Karpas-422 (cell line): Measurements from ENCODE around the gene OAS2. TPM values are rescaled to one million over a fixed set of nuclear protein-coding genes. Genes with fewer than 3 reads are reported as not detected.
"Not testable (repeated sequence)": the region's sequence is repeated elsewhere in the genome, so short reads cannot be mapped to it uniquely, and the experiment has no call there.

Experiments
- DNase-seq: peaks from one replicate; pipeline ENCODE4 v3.0.0-alpha.2; 2015
- H2AFZ ChIP-seq: fragments of 200-600 bp; sonication (generic); 2 replicates; pipeline ENCODE4 v1.6.1; 2014; ENCODE audit warnings: antibody characterized with exemption, low read length, mixed read lengths
- H3K27ac ChIP-seq: fragments of 200-600 bp; sonication (generic); 2 replicates; pipeline ENCODE4 v1.5.1; 2014; ENCODE audit warnings: mild to moderate bottlenecking, low read length, moderate library complexity
- H3K27me3 ChIP-seq: fragments of 200-600 bp; sonication (generic); 2 replicates; pipeline ENCODE4 v1.6.1; 2014; ENCODE audit warnings: low read length, mixed read lengths
- H3K36me3 ChIP-seq: fragments of 200-600 bp; sonication (generic); 2 replicates; pipeline ENCODE4 v1.6.1; 2014; ENCODE audit warnings: low read length, mixed read lengths; ENCODE audit not compliant: insufficient read depth
- H3K4me1 ChIP-seq: fragments of 200-600 bp; sonication (generic); 2 replicates; pipeline ENCODE4 v1.6.1; 2014; ENCODE audit warnings: mild to moderate bottlenecking, low read length, mixed read lengths
- H3K4me2 ChIP-seq: fragments of 200-600 bp; sonication (generic); 2 replicates; pipeline ENCODE4 v1.6.1; 2014; ENCODE audit warnings: low read length, low read depth, mild to moderate bottlenecking; ENCODE audit not compliant: poor library complexity, severe bottlenecking
- H3K4me3 ChIP-seq: fragments of 200-600 bp; sonication (generic); 2 replicates; pipeline ENCODE4 v1.5.1; 2014; ENCODE audit warnings: mild to moderate bottlenecking, antibody characterized with exemption, low read length, mixed read lengths
- H3K79me2 ChIP-seq: fragments of 200-600 bp; sonication (generic); 2 replicates; pipeline ENCODE4 v1.6.1; 2014; ENCODE audit warnings: mild to moderate bottlenecking, low read length, mixed read lengths
- H3K9ac ChIP-seq: fragments of 200-600 bp; sonication (generic); 2 replicates; pipeline ENCODE4 v1.6.0; 2014; ENCODE audit warnings: low read length
- H3K9me2 ChIP-seq: fragments of 200-600 bp; sonication (generic), shearing (Covaris generic); replicated peaks from 2 replicates; pipeline ENCODE4 v1.6.0; 2014; ENCODE audit warnings: mild to moderate bottlenecking, low read length, moderate library complexity; ENCODE audit not compliant: insufficient read depth
- H3K9me3 ChIP-seq: fragments of 300-700, 200-600 bp; sonication (generic); 2 replicates; pipeline ENCODE4 v1.6.1; 2014; ENCODE audit warnings: low read length, mixed read lengths
- H4K20me1 ChIP-seq: fragments of 200-600 bp; sonication (generic); 2 replicates; pipeline ENCODE4 v1.6.1; 2014; ENCODE audit warnings: mild to moderate bottlenecking, antibody characterized with exemption, low read length, low read depth; ENCODE audit not compliant: insufficient read depth
- total RNA-seq: library from RNA; depleted of rRNA; stranded (reverse); fragments of >200 nt; shearing (Covaris generic); gene quantifications from 2 replicates; pipeline ENCODE4 v1.2.3, GENCODE V29; 2014; ENCODE audit warnings: low replicate concordance

OAS2 gene
- total RNA-seq, 1 experiment from 2014 or later = 6.3 TPM

DNA sequence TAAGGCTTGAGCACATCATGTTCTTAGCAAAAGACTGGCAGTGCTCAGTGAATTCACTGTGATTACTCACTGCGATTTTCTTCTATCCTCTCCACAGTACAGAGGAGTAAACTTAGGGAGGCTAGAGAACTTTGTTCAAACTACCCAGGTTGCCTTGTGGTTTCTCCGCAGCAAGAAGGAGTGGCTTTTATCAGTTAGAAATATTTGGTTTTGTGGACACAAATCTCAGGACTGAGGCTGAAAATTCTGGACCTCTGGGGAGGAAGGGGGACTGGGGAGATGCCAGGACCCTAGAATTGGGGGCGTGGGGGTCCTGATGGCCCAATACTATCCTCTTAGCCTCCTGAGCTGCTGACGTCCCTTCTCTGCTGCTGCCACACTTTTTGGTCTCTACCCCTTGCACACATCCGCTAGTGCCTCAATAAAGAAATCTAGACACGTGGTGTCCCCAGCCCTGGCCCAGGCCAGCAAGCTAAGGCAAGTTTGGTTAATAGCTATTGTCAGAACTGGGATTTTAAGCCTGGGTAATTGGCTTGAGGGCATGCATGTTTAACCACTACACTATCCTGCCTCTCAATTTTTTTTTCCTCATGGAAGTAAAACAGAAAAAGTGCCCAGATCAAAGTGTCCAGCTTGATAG is 842 bp downstream of the OAS2 start:
- peak overlapping the region; percentile 66 for H3K4me3 ChIP-seq
- H3K79me2 ChIP-seq = no peaks in the 10 kb centered on the region
- H4K20me1 ChIP-seq = no peaks in the 10 kb centered on the region
- H3K9me2 ChIP-seq = no peaks in the 10 kb centered on the region
- peak overlapping the region; percentile 65 for H3K4me2 ChIP-seq
- peaks cover 35% of the 10 kb centered on the region for H3K4me1 ChIP-seq
- DNase-seq = no peak
- peak overlapping the region; percentile 18; the same call in 1 of the 2 replicates for H2AFZ ChIP-seq
- H3K27ac ChIP-seq = no peak overlapping the region
- H3K9me3 ChIP-seq = no peaks in the 10 kb centered on the region
- H3K9ac ChIP-seq = peak overlapping the region; percentile 68
- H3K36me3 ChIP-seq = no peaks in the 10 kb centered on the region
- no peaks in the 10 kb centered on the region for H3K27me3 ChIP-seq

DNA sequence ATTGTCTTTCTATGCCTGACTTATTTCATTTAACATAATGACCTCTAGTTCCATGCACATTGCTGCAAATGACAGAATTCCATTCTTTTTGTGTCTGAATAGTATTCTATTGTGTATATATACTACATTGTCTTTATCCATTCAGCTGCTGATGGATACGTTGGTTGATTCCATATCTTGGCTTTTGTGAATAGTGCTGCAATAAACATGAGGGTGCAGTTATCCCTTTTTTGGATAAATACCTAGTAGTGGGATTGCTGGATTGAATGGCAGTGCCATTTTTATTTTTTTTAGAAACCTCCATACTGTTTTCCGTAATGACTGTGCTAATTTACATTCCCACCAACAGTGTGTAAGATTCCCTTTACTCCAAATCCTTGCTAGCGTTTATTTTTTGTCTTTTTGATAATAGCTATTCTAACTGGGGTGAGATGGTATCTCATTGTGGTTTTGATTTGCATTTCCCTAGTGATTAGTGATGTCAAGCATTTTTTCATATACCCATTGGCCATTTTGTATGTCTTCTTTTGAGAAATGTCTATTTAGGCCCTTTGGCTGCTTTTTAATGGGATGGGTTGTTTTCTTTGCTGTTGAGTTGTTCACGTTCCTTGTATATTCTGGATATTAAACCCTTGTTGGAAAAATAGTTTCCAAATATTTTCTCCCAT is 2.3 kb downstream of the OAS2 start:
- no peak overlapping the region for H2AFZ ChIP-seq
- H3K27ac ChIP-seq = no peak overlapping the region
- no peak overlapping the region for H3K4me3 ChIP-seq
- H3K4me2 ChIP-seq = peak overlapping the region; percentile 28
- H3K9me3 ChIP-seq = peaks cover 6% of the 10 kb centered on the region; the same call in 1 of the 2 replicates
- H3K4me1 ChIP-seq = peaks cover 35% of the 10 kb centered on the region
- no peak overlapping the region for H3K9ac ChIP-seq
- H4K20me1 ChIP-seq = no peaks in the 10 kb centered on the region
- no peaks in the 10 kb centered on the region for H3K36me3 ChIP-seq
- no peaks in the 10 kb centered on the region for H3K27me3 ChIP-seq
- no peaks in the 10 kb centered on the region for H3K9me2 ChIP-seq
- no peak for DNase-seq
- no peaks in the 10 kb centered on the region for H3K79me2 ChIP-seq

DNA sequence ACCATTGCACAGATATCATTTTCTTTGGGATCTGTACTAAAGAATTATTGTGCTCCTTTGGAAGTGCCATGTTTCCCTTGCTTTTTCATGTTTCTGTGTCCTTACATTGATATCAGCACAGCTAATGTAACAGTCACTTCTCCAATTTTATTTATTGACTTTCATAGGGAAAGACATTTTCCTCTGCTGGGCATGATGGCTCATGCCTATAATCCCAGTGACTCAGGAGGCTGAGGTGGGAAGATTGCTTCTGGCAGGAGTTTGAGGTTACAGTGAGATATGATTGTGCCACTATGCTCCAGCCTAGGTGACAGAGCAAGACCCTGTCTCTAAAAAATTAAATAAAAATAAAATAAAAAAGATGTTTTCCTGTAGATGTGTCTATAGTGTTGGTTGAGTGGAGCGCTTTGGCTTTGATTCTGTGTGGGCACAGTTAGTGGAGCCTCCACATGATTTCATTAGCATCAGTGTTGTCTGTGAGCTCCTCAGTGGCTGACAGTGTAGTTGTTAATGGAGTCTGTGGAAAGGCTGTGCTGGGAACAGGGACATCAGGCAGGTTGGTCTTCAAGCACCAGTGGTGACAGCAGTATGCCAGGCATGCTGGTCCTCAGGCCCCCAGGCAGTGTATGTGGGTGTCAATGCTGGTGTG is 7.4 kb downstream of the OAS2 start:
- H3K9me3 ChIP-seq = peaks cover 6% of the 10 kb centered on the region; the same call in 1 of the 2 replicates
- no peaks in the 10 kb centered on the region for H3K36me3 ChIP-seq
- H3K9me2 ChIP-seq = no peaks in the 10 kb centered on the region
- no peaks in the 10 kb centered on the region for H3K27me3 ChIP-seq
- no peak overlapping the region for H3K27ac ChIP-seq
- no peak overlapping the region for H3K9ac ChIP-seq
- H3K4me1 ChIP-seq = peaks cover 6% of the 10 kb centered on the region
- no peak overlapping the region for H2AFZ ChIP-seq
- no peaks in the 10 kb centered on the region for H3K79me2 ChIP-seq
- H3K4me3 ChIP-seq = no peak overlapping the region
- H4K20me1 ChIP-seq = no peaks in the 10 kb centered on the region
- H3K4me2 ChIP-seq = no peak overlapping the region
- no peak for DNase-seq

DNA sequence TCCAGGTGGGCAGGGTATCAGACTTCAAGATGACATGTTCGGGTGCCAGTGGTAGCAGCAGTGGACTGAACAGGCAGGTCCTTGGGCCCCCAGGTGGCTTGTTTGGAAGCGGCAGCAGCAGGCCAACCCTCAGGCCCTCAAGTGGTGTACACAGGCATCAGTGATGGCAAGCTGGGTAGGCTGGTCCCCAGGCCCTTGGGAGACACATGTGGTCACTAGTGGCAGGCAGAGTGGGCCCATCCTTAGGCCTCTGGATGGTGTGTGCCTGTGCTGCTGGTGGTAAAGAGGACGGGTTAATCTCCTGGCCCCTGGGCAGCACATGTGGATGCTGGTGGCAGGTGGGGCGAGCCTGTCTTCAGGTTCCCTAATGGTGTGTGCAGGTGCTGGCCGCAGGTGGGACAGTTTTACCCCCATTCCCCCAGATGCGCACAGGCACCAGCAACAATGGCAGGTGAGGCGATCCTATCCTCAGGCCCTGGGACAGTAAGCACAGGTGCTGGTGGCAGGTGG is 8.0 kb downstream of the OAS2 start:
- Histone ChIP-seq H3K9ac (no peak overlapping the region), H3K27me3 (no peaks in the 10 kb centered on the region), H3K9me3 (peaks cover 6% of the 10 kb centered on the region; the same call in 1 of the 2 replicates), H3K4me3 (no peak overlapping the region), H3K79me2 (no peaks in the 10 kb centered on the region), H4K20me1 (no peaks in the 10 kb centered on the region), H3K36me3 (no peaks in the 10 kb centered on the region), H3K4me1 (no peaks in the 10 kb centered on the region), H2AFZ (no peak overlapping the region), H3K4me2 (no peak overlapping the region), H3K27ac (no peak overlapping the region), H3K9me2 (no peaks in the 10 kb centered on the region)
- no peak for DNase-seq

DNA sequence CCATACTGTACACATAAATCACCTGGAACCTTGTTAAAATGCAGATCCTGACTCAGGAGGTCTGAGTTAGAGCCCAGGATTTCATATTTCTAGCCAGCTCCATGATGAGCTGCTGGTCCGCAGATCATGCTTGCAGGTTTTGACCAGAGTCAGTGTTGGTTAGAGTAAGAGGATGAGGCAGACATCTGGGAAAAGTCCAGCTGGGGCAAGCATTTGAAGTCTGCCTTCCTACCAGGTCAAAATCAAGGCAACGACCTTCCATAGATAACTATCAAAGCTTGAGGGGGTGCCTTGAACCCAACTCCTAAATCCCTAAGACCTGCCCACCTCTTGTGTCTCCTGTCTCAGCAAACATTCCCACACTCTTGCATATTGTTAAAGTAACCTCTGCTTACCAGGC is 9.2 kb downstream of the OAS2 start:
- H3K9me3 ChIP-seq = peaks cover 6% of the 10 kb centered on the region; the same call in 1 of the 2 replicates
- no peaks in the 10 kb centered on the region for H3K27me3 ChIP-seq
- no peaks in the 10 kb centered on the region for H3K36me3 ChIP-seq
- no peaks in the 10 kb centered on the region for H4K20me1 ChIP-seq
- H3K9ac ChIP-seq = no peak overlapping the region
- no peaks in the 10 kb centered on the region for H3K9me2 ChIP-seq
- no peak overlapping the region for H2AFZ ChIP-seq
- H3K79me2 ChIP-seq = no peaks in the 10 kb centered on the region
- no peak overlapping the region for H3K4me3 ChIP-seq
- no peak overlapping the region for H3K4me2 ChIP-seq
- no peak for DNase-seq
- no peak overlapping the region for H3K27ac ChIP-seq
- no peaks in the 10 kb centered on the region for H3K4me1 ChIP-seq

DNA sequence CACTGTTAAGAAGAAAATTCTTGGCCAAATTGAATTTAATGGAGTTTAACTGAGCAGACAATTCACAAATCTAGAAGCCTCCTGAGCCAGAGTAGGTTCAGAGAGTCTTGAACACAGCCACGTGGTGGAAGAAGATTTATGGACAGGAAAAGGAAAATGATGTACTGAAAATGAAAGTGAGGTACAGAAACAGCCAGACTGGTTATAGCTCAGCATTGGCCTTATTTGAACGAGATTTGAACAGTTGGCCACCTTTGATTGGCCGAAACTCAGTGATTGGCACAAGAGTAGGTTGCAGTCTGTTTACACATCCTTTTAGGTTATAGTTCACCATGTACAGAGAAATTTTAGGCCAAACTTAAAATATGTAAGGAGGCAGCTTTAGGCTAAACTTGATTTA is 9.9 kb downstream of the OAS2 start:
- no peaks in the 10 kb centered on the region for H3K27me3 ChIP-seq
- H3K79me2 ChIP-seq = no peaks in the 10 kb centered on the region
- no peaks in the 10 kb centered on the region for H3K4me1 ChIP-seq
- no peaks in the 10 kb centered on the region for H3K36me3 ChIP-seq
- no peak overlapping the region for H2AFZ ChIP-seq
- no peak overlapping the region for H3K9ac ChIP-seq
- DNase-seq = no peak
- no peak overlapping the region for H3K4me2 ChIP-seq
- H3K9me3 ChIP-seq = peaks cover 6% of the 10 kb centered on the region; the same call in 1 of the 2 replicates
- no peaks in the 10 kb centered on the region for H4K20me1 ChIP-seq
- no peak overlapping the region for H3K4me3 ChIP-seq
- no peaks in the 10 kb centered on the region for H3K9me2 ChIP-seq
- H3K27ac ChIP-seq = no peak overlapping the region

DNA sequence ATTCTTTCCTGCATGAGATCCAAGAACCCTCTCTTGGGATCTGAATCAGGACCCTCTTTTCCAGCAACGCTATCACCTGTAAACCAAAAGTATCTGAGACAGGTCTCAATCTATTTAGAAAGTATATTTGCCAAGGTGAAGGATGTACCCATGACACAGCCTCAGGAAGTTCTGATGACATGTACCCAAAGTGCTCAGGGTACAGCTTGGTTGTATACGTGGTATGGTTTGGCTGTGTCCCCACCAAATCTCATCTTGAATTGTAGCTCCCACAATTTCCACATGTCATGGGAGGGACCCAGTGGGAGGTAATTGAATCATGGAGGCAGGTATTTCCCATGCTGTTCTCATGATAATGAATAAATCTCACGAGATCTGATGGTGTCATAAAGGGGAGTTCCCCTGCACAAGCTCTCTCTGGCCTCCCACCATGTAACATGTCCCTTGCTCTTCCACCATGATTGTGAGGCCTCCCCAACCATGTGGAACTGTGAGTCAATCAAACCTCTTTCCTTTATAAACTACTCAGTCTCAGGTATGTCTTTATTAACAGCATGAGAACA is 10.6 kb downstream of the OAS2 start:
- H3K4me2 ChIP-seq, H3K79me2 ChIP-seq, H3K9me3 ChIP-seq, H3K36me3 ChIP-seq, H3K4me1 ChIP-seq, H3K4me3 ChIP-seq, H2AFZ ChIP-seq, DNase-seq, H3K9me2 ChIP-seq, H4K20me1 ChIP-seq, H3K27me3 ChIP-seq, H3K27ac ChIP-seq, H3K9ac ChIP-seq: not testable (repeated sequence)

DNA sequence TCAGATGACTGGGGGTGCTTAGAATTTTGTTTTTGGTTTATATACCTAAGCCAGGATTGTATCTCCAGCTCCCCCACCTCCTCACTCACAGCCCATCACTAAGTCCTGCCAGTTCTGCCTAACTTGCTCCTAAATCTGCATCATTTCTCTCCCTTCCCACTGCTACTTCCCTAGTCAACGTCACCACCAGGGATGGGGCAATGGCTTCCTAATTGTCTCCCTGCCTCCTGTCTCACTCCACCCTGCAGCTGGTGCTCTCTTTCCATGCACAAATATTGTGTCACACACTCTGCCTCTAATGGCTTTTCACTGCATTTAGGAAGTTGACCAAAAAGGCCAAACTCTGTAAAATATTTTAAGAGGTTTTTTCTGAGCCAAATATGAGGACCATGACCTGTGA is 11.5 kb downstream of the OAS2 start:
- H3K27ac ChIP-seq = no peak overlapping the region
- H3K4me1 ChIP-seq = no peaks in the 10 kb centered on the region
- H3K79me2 ChIP-seq = no peaks in the 10 kb centered on the region
- no peak overlapping the region for H3K4me3 ChIP-seq
- no peak overlapping the region for H3K9ac ChIP-seq
- no peaks in the 10 kb centered on the region for H3K27me3 ChIP-seq
- peaks cover 1% of the 10 kb centered on the region; the same call in 1 of the 2 replicates for H3K9me3 ChIP-seq
- H3K4me2 ChIP-seq = no peak overlapping the region
- DNase-seq = no peak
- H4K20me1 ChIP-seq = no peaks in the 10 kb centered on the region
- H3K9me2 ChIP-seq = no peaks in the 10 kb centered on the region
- no peaks in the 10 kb centered on the region for H3K36me3 ChIP-seq
- H2AFZ ChIP-seq = no peak overlapping the region
